ENCODE measurements around the gene SMARCC2. TPM values are rescaled to one million over a fixed set of nuclear protein-coding genes. Genes with fewer than 3 reads are reported as not detected.

SMARCC2 gene
- total RNA-seq, 1 donor from 2014 or later, result 105 TPM

DNA sequence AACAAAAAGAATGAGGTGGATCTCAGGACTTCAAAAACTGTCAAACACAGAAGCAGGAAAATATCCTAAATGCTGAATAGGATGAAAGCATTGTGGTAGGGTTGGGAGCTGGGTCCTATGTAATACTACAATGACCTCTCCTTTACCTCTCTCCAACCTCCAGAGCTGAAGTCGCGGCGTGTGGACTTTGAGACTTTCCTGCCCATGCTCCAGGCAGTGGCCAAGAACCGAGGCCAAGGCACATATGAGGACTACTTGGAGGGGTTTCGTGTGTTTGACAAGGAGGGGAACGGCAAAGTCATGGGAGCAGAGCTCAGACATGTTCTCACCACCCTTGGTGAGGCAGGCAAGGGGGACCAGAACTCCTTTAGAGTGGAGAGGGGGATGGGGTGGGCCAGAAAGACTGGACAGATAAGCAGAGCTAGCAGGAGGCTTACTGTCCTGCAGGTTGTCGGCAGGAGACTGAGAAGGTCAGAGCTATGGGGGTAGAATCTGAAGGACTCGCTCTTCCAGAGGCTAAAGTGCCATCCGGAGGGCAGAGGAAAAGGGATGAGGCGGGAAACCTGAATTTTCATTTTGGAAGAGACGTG, 33.9 kb downstream of the SMARCC2 start:
- H3K27ac Mint-ChIP-seq (ENCODE audit: unreplicated experiment), result peak overlapping the region; percentile 75
- H3K36me3 Mint-ChIP-seq (ENCODE audit: low read depth, unreplicated experiment), result peaks cover 35% of the 10 kb centered on the region
- H3K27me3 Mint-ChIP-seq (ENCODE audit: unreplicated experiment), result peaks cover 35% of the 10 kb centered on the region
- no peak for DNase-seq (ENCODE audit: low spot score)
- peaks cover 52% of the 10 kb centered on the region for H3K4me1 Mint-ChIP-seq (ENCODE audit: unreplicated experiment)
- H3K4me3 Mint-ChIP-seq (ENCODE audit: unreplicated experiment), result peak overlapping the region; percentile 84
- no peaks in the 10 kb centered on the region for H3K9me3 Mint-ChIP-seq (ENCODE audit: unreplicated experiment)
- TF ChIP-seq, protein P1, sequence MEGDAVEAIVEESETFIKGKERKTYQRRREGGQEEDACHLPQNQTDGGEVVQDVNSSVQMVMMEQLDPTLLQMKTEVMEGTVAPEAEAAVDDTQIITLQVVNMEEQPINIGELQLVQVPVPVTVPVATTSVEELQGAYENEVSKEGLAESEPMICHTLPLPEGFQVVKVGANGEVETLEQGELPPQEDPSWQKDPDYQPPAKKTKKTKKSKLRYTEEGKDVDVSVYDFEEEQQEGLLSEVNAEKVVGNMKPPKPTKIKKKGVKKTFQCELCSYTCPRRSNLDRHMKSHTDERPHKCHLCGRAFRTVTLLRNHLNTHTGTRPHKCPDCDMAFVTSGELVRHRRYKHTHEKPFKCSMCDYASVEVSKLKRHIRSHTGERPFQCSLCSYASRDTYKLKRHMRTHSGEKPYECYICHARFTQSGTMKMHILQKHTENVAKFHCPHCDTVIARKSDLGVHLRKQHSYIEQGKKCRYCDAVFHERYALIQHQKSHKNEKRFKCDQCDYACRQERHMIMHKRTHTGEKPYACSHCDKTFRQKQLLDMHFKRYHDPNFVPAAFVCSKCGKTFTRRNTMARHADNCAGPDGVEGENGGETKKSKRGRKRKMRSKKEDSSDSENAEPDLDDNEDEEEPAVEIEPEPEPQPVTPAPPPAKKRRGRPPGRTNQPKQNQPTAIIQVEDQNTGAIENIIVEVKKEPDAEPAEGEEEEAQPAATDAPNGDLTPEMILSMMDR (IDR thresholded peaks at IDR 0.05; ENCODE audit: unreplicated experiment), result no peak

DNA sequence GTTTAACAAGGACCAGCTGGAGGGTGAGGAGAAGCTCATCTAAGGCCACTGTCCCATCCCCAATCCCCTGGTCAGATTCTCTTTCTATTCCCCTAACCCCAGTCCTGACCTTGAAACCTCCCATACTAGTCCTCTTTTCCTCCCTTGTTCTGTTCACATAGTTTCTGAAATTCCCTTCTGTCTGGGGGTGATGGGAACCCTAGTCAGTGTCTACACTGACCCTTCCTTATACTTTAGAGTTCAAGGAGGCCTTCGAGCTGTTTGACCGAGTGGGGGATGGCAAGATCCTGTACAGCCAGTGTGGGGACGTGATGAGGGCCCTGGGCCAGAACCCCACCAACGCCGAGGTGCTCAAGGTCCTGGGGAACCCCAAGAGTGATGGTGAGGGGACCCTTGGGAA, 34.5 kb downstream of the SMARCC2 start:
- Mint-ChIP-seq H3K4me1 (ENCODE audit: unreplicated experiment) (peaks cover 47% of the 10 kb centered on the region), H3K36me3 (ENCODE audit: low read depth, unreplicated experiment) (peaks cover 29% of the 10 kb centered on the region), H3K27me3 (ENCODE audit: unreplicated experiment) (peaks cover 30% of the 10 kb centered on the region), H3K9me3 (ENCODE audit: unreplicated experiment) (no peaks in the 10 kb centered on the region), H3K4me3 (ENCODE audit: unreplicated experiment) (peak overlapping the region; percentile 84), H3K27ac (ENCODE audit: unreplicated experiment) (peak overlapping the region; percentile 75)
- TF ChIP-seq, protein P1 (IDR thresholded peaks at IDR 0.05; ENCODE audit: unreplicated experiment), result no peak
- no peak for DNase-seq (ENCODE audit: low spot score)

DNA sequence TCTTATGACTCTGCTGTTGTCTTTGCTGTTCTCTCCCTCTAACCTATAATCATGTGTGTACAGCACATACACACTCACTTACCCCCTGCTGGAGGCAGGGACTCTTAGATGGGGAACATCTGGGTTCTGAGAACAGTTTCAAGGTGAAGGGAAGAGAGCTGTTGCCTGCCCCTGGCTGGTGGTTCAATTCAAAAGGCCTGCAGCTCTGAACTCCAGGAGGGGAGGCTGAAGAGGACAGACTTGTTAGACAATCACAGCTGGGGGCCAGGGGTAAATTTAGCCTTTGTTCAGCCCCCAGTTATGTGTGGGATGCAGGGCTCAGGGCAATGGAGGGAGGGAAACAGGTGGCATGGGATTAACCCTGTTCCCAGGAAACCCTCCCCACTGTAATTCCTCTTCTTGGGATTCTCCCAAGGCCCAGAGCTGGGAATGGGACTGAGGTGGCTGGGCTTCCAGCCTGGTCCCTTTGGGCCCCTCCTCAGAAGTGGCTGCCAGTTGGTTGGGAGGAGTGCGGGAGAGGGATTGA, 35.0 kb downstream of the SMARCC2 start:
- TF ChIP-seq, protein P1 (IDR thresholded peaks at IDR 0.05; ENCODE audit: unreplicated experiment), result no peak
- Mint-ChIP-seq H3K27ac (ENCODE audit: unreplicated experiment) (no peak overlapping the region), H3K9me3 (ENCODE audit: unreplicated experiment) (no peaks in the 10 kb centered on the region), H3K36me3 (ENCODE audit: low read depth, unreplicated experiment) (peaks cover 24% of the 10 kb centered on the region), H3K4me3 (ENCODE audit: unreplicated experiment) (no peak overlapping the region), H3K27me3 (ENCODE audit: unreplicated experiment) (peaks cover 27% of the 10 kb centered on the region), H3K4me1 (ENCODE audit: unreplicated experiment) (peaks cover 44% of the 10 kb centered on the region)
- no peak for DNase-seq (ENCODE audit: low spot score)

DNA sequence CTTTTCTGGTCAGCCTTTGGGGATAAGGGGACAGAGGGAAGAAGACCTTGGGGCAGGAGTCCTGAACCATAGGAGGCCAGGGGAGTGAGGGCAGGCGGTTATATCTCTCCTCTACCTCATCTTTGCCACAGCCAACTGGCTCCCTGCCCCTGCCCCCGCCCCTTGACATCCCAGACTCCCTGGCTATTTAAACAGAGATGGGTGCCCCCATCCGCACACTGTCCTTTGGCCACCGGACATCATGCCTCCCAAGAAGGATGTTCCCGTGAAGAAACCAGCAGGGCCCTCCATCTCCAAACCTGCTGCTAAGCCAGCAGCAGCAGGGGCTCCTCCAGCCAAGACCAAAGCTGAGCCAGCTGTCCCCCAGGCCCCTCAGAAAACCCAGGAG, 35.6 kb downstream of the SMARCC2 start:
- DNase-seq (ENCODE audit: low spot score), result no peak
- Mint-ChIP-seq H3K4me1 (ENCODE audit: unreplicated experiment) (peaks cover 38% of the 10 kb centered on the region), H3K27me3 (ENCODE audit: unreplicated experiment) (peaks cover 21% of the 10 kb centered on the region), H3K36me3 (ENCODE audit: low read depth, unreplicated experiment) (peaks cover 18% of the 10 kb centered on the region), H3K9me3 (ENCODE audit: unreplicated experiment) (no peaks in the 10 kb centered on the region), H3K27ac (ENCODE audit: unreplicated experiment) (peak overlapping the region; percentile 72), H3K4me3 (ENCODE audit: unreplicated experiment) (peak overlapping the region; percentile 97)
- TF ChIP-seq, protein P1 (IDR thresholded peaks at IDR 0.05; ENCODE audit: unreplicated experiment), result no peak

Data from endothelial cell (in vitro differentiated cells).